Common myeloid progenitor, CD34-positive (primary cell): ENCODE results near the gene SPAG16.
"Not testable (repeated sequence)": the region's sequence is repeated elsewhere in the genome, so short reads cannot be mapped to it uniquely, and the experiment has no call there.

ENCODE experiments used
- CTCF ChIA-PET: fragments of 350-600 bp; sonication (Branson Sonifier 250); formaldehyde crosslinking; loops from one replicate; lab custom pipeline; 2021; ENCODE audit warnings: antibody characterized with exemption; lab: Charles Lee
- POLR2A ChIA-PET: fragments of 350-600 bp; sonication (Branson Sonifier 250); formaldehyde crosslinking; loops from one replicate; lab custom pipeline; 2021; ENCODE audit warnings: antibody characterized with exemption; lab: Charles Lee
- DNase-seq, 3 donors: peaks; one replicate each; pipeline versions ENCODE4 v3.0.0 to v3.0.0-alpha.2; 2013
- H3K27ac ChIP-seq, 2 experiments: 1 replicate in 1 of 2; 2 replicates in 1 of 2; pipeline ENCODE4 v1.7.0; 2013; ENCODE audit warnings: inconsistent platforms in 2 of 2, low read length in 2 of 2, mild to moderate bottlenecking in 2 of 2, low read depth in 1 of 2, moderate library complexity in 1 of 2; ENCODE audit not compliant: severe bottlenecking in 2 of 2, insufficient read depth in 1 of 2, poor library complexity in 1 of 2
- H3K27me3 ChIP-seq, 5 experiments: replicated peaks in 2 of 5; 1 replicate in 3 of 5; 2 replicates in 2 of 5; pipeline versions ENCODE4 v1.6.1 to v1.7.0; 2013; ENCODE audit warnings: low read length in 4 of 5, mild to moderate bottlenecking in 2 of 5, moderate library complexity in 2 of 5, inconsistent platforms in 1 of 5; ENCODE audit not compliant: insufficient read depth in 5 of 5, control insufficient read depth in 4 of 5
- H3K36me3 ChIP-seq, 4 experiments: 1 replicate in 2 of 4; 2 replicates in 2 of 4; pipeline versions ENCODE4 v1.6.1 to v1.7.0; 2013; ENCODE audit warnings: low read length in 3 of 4, control low read depth in 1 of 4, mild to moderate bottlenecking in 1 of 4; ENCODE audit not compliant: control insufficient read depth in 4 of 4, insufficient read depth in 4 of 4
- H3K4me1 ChIP-seq, 4 experiments: 1 replicate in 3 of 4; 2 replicates in 1 of 4; pipeline versions ENCODE4 v1.6.1 to v1.7.1; 2013; ENCODE audit warnings: low read length in 3 of 4, mild to moderate bottlenecking in 3 of 4, control low read depth in 1 of 4, inconsistent platforms in 1 of 4, moderate library complexity in 1 of 4; ENCODE audit not compliant: control insufficient read depth in 4 of 4, insufficient read depth in 4 of 4; ENCODE audit errors: control extremely low read depth in 1 of 4
- H3K4me3 ChIP-seq, 7 experiments: 1 replicate in 4 of 7; 2 replicates in 3 of 7; pipeline versions ENCODE4 v1.5.1 to v1.7.0; 2013; ENCODE audit warnings: mild to moderate bottlenecking in 7 of 7, low read length in 6 of 7, moderate library complexity in 6 of 7, inconsistent platforms in 2 of 7, low read depth in 2 of 7, control low read depth in 1 of 7; ENCODE audit not compliant: insufficient read depth in 4 of 7, control insufficient read depth in 1 of 7; ENCODE audit errors: extremely low read depth in 1 of 7
- H3K9me3 ChIP-seq, 5 experiments: 1 replicate in 4 of 5; 2 replicates in 1 of 5; pipeline versions ENCODE4 v1.6.1 to v1.7.1; 2013; ENCODE audit warnings: low read length in 4 of 5, mild to moderate bottlenecking in 2 of 5, inconsistent platforms in 1 of 5, low read depth in 1 of 5, moderate library complexity in 1 of 5; ENCODE audit not compliant: control insufficient read depth in 4 of 5, insufficient read depth in 2 of 5; ENCODE audit errors: control extremely low read depth in 1 of 5
- WGBS: methylation state at CpG from one replicate; pipeline ENCODE4 v1.1.5; 2013; ENCODE audit not compliant: insufficient coverage; 5-methylcytosine and 5-hydroxymethylcytosine counted together

Gene SPAG16

GRCh38 chr2:213995400-213996105 lies 711.3 kb downstream of the SPAG16 start:
- Histone ChIP-seq H3K4me3 (no peak overlapping the region), H3K9me3 (no peaks in the 10 kb centered on the region), H3K4me1 (no peaks in the 10 kb centered on the region), H3K36me3 (no peaks in the 10 kb centered on the region), H3K27ac (no peak overlapping the region), H3K27me3 (no peaks in the 10 kb centered on the region)
- DNase-seq = no peak
- POLR2A ChIA-PET = no interaction called here
- WGBS = no CpG with 5 or more reads among the region's 1 CpG
- CTCF ChIA-PET = no interaction called here

GRCh38 chr2:213998976-213999375 lies 714.7 kb downstream of the SPAG16 start:
- DNase-seq, H3K27me3 ChIP-seq, POLR2A ChIA-PET, H3K4me1 ChIP-seq, H3K27ac ChIP-seq, CTCF ChIA-PET, H3K36me3 ChIP-seq, H3K9me3 ChIP-seq, H3K4me3 ChIP-seq: not testable (repeated sequence)
- 84% methylated on average over 3 of the region's 3 CpGs for WGBS

GRCh38 chr2:214004463-214004862 lies 720.2 kb downstream of the SPAG16 start:
- no peak for DNase-seq
- POLR2A ChIA-PET = no interaction called here
- H3K27me3 ChIP-seq = no peaks in the 10 kb centered on the region
- whole genome bisulfite sequencing = 97% methylated on average over 4 of the region's 6 CpGs
- H3K9me3 ChIP-seq = no peaks in the 10 kb centered on the region
- no peak overlapping the region for H3K4me3 ChIP-seq
- H3K4me1 ChIP-seq = no peaks in the 10 kb centered on the region
- H3K36me3 ChIP-seq = no peaks in the 10 kb centered on the region
- CTCF ChIA-PET = interaction anchor here (0.7 kb wide), 1 partner anchor 11 kb away, joined by 3 read pairs; no protein-coding TSS in a partner anchor
- no peak overlapping the region for H3K27ac ChIP-seq

- ChIA-PET CTCF (interaction anchor here (0.7 kb wide), 1 partner anchor 10 kb away, joined by 3 read pairs; no protein-coding TSS in a partner anchor), POLR2A (no interaction called here)
- no peak for DNase-seq
- H3K4me1 ChIP-seq = no peaks in the 10 kb centered on the region
- H3K4me3 ChIP-seq = no peak overlapping the region
- no peak overlapping the region for H3K27ac ChIP-seq
- no peaks in the 10 kb centered on the region for H3K27me3 ChIP-seq
- no peaks in the 10 kb centered on the region for H3K9me3 ChIP-seq
- 67% methylated on average over 2 of the region's 5 CpGs for WGBS
- H3K36me3 ChIP-seq = no peaks in the 10 kb centered on the region
Measured at GRCh38 chr2:214005337-214005736, 721.1 kb downstream of the SPAG16 start.

GRCh38 chr2:214006601-214007000 lies 722.3 kb downstream of the SPAG16 start:
- WGBS = no CpG with 5 or more reads among the region's 2 CpGs
- Histone ChIP-seq H3K9me3 (no peaks in the 10 kb centered on the region), H3K27me3 (no peaks in the 10 kb centered on the region), H3K36me3 (no peaks in the 10 kb centered on the region), H3K4me1 (no peaks in the 10 kb centered on the region), H3K27ac (no peak overlapping the region), H3K4me3 (no peak overlapping the region)
- ChIA-PET POLR2A (no interaction called here), CTCF (no interaction called here)
- DNase-seq = no peak

GRCh38 chr2:214011676-214012075 lies 727.4 kb downstream of the SPAG16 start:
- ChIA-PET POLR2A (no interaction called here), CTCF (no interaction called here)
- Histone ChIP-seq H3K27ac (no peak overlapping the region), H3K4me3 (no peak overlapping the region), H3K9me3 (no peaks in the 10 kb centered on the region), H3K4me1 (no peaks in the 10 kb centered on the region), H3K27me3 (no peaks in the 10 kb centered on the region), H3K36me3 (no peaks in the 10 kb centered on the region)
- DNase-seq = no peak
- WGBS = 88% methylated on average over 3 of the region's 3 CpGs

- no peaks in the 10 kb centered on the region for H3K9me3 ChIP-seq
- POLR2A ChIA-PET = no interaction called here
- WGBS = 87% methylated on average over 7 of the region's 7 CpGs
Measured at GRCh38 chr2:214014551-214015220, 730.4 kb downstream of the SPAG16 start.

More at GRCh38 chr2:214014551-214015220, 730.4 kb downstream of the SPAG16 start:
- DNase-seq = no peak
- Histone ChIP-seq H3K36me3 (no peaks in the 10 kb centered on the region), H3K27me3 (no peaks in the 10 kb centered on the region), H3K27ac (no peak overlapping the region), H3K4me1 (no peaks in the 10 kb centered on the region), H3K4me3 (no peak overlapping the region)
- CTCF ChIA-PET = no interaction called here
